HepG2 (cell line): ENCODE measurements around the gene STRADB. TPM values are rescaled to one million over a fixed set of nuclear protein-coding genes. Genes with fewer than 3 reads are reported as not detected.

ENCODE experiments used
- ATF7 ChIP-seq, 2 experiments: fragments of 450-650 bp in 1 of 2; sonication (generic) in 1 of 2; formaldehyde crosslinking in 1 of 2; IDR thresholded peaks; 2 replicates each; pipeline versions ENCODE4 v1.4.0 to v1.6.1; 2016 to 2020; ENCODE audit warnings: antibody characterized with exemption in 1 of 2, mild to moderate bottlenecking in 1 of 2, missing genetic modification reagents in 1 of 2
- CEBPG ChIP-seq: IDR thresholded peaks from 2 replicates; pipeline ENCODE4 v1.6.1; 2016
- EZH2 ChIP-seq: conservative IDR thresholded peaks from 2 replicates; pipeline ENCODE4 v1.6.1; 2012; ENCODE audit warnings: mild to moderate bottlenecking, low read depth, low read length, moderate library complexity
- FOSL2 ChIP-seq: sonication (generic); formaldehyde crosslinking; IDR thresholded peaks from 2 replicates; pipeline ENCODE4 v1.4.0; 2020; ENCODE audit warnings: missing genetic modification reagents
- IKZF1 ChIP-seq: fragments of 450-650 bp; IDR thresholded peaks from 2 replicates; pipeline ENCODE4 v1.7.1; 2016
- IRF2 ChIP-seq: IDR thresholded peaks from 2 replicates; pipeline ENCODE4 v1.6.1; 2018; ENCODE audit warnings: missing genetic modification reagents, missing compliant biosample characterization
- KLF11 ChIP-seq: IDR thresholded peaks from 2 replicates; pipeline ENCODE4 v1.6.1; 2016; ENCODE audit warnings: missing compliant biosample characterization
- KMT2B ChIP-seq: IDR thresholded peaks from 2 replicates; pipeline ENCODE4 v1.6.1; 2016; ENCODE audit warnings: missing genetic modification reagents, missing compliant biosample characterization
- NONO ChIP-seq, 2 experiments: fragments of 450-650 bp in 1 of 2; sonication (generic) in 1 of 2; formaldehyde crosslinking in 1 of 2; IDR thresholded peaks in 1 of 2; conservative IDR thresholded peaks in 1 of 2; 2 replicates each; pipeline versions ENCODE4 v1.6.1 to v1.8.0; 2017 to 2022; ENCODE audit warnings: mild to moderate bottlenecking in 1 of 2, missing genetic modification reagents in 1 of 2, moderate library complexity in 1 of 2
- POLR2G ChIP-seq: fragments of 200-400 bp; formaldehyde crosslinking; IDR thresholded peaks from 2 replicates; pipeline ENCODE4 v1.6.1; 2018; ENCODE audit warnings: mild to moderate bottlenecking, low read depth, low read length, moderate library complexity
- SRSF9 ChIP-seq: fragments of 200-400 bp; formaldehyde crosslinking; IDR thresholded peaks from 2 replicates; pipeline ENCODE4 v1.6.1; 2018; ENCODE audit warnings: borderline replicate concordance, mild to moderate bottlenecking, low read depth, low read length; ENCODE audit not compliant: insufficient read depth, poor library complexity, severe bottlenecking
- STAT5B ChIP-seq: sonication (generic); formaldehyde crosslinking; IDR thresholded peaks from 2 replicates; pipeline ENCODE4 v1.4.0; 2020; ENCODE audit warnings: missing genetic modification reagents
- TBX3 ChIP-seq: fragments of 450-650 bp; IDR thresholded peaks from 2 replicates; pipeline ENCODE4 v1.6.1; 2017; ENCODE audit warnings: antibody characterized with exemption, mild to moderate bottlenecking, inconsistent platforms, borderline replicate concordance
- USF2 ChIP-seq, 2 experiments: sonication (generic) in 1 of 2; formaldehyde crosslinking in 1 of 2; IDR thresholded peaks; 2 replicates each; pipeline versions ENCODE4 v1.5.1 to v1.6.1; 2011 to 2020; ENCODE audit warnings: borderline replicate concordance in 1 of 2, low read depth in 1 of 2, low read length in 1 of 2, mild to moderate bottlenecking in 1 of 2, missing genetic modification reagents in 1 of 2, moderate library complexity in 1 of 2
- ZFAT ChIP-seq: sonication (generic); formaldehyde crosslinking; conservative IDR thresholded peaks from 2 replicates; pipeline ENCODE4 v1.8.1; 2023; ENCODE audit warnings: missing genetic modification reagents, inconsistent platforms
- ZFP91 ChIP-seq: sonication (generic); formaldehyde crosslinking; IDR thresholded peaks from 2 replicates; pipeline ENCODE4 v1.9.0; 2022; ENCODE audit warnings: missing genetic modification reagents, mild to moderate bottlenecking, borderline replicate concordance
- ZMYM3 ChIP-seq: sonication (generic); formaldehyde crosslinking; IDR thresholded peaks from 2 replicates; pipeline ENCODE4 v1.5.1; 2020; ENCODE audit warnings: mild to moderate bottlenecking, missing genetic modification reagents
- ZNF329 ChIP-seq: sonication (generic); formaldehyde crosslinking; IDR thresholded peaks from 2 replicates; pipeline ENCODE4 v1.9.0; 2021; ENCODE audit warnings: low read depth, mild to moderate bottlenecking, missing genetic modification reagents
- ZNF614 ChIP-seq: IDR thresholded peaks from 2 replicates; pipeline ENCODE4 v1.6.1; 2018; ENCODE audit warnings: missing biosample characterization, missing genetic modification reagents, inconsistent platforms, borderline replicate concordance
- ZNF710 ChIP-seq: sonication (generic); formaldehyde crosslinking; IDR thresholded peaks from 2 replicates; pipeline ENCODE4 v1.5.0; 2020; ENCODE audit warnings: mild to moderate bottlenecking, missing genetic modification reagents, borderline replicate concordance
- ZNF746 ChIP-seq: sonication (generic); formaldehyde crosslinking; IDR thresholded peaks from 2 replicates; pipeline ENCODE4 v1.8.0; 2022; ENCODE audit warnings: mild to moderate bottlenecking, missing genetic modification reagents
- ZSCAN20 ChIP-seq: sonication (generic); formaldehyde crosslinking; IDR thresholded peaks from 2 replicates; pipeline ENCODE4 v1.4.0; 2020; ENCODE audit warnings: missing genetic modification reagents, mild to moderate bottlenecking, borderline replicate concordance
- ZSCAN31 ChIP-seq: sonication (generic); formaldehyde crosslinking; IDR thresholded peaks from 2 replicates; pipeline ENCODE4 v1.5.0; 2020; ENCODE audit warnings: low read depth, mild to moderate bottlenecking, missing genetic modification reagents
- polyA plus RNA-seq, 8 experiments: library from polyadenylated mRNA; depleted of rRNA in 3 of 8; stranded (reverse) in 7 of 8; unstranded in 1 of 8; fragments of >200 nt; fragmentation: Illumina TruSeq in 4 of 8; extraction: Trizol in 4 of 8; gene quantifications; 2 replicates each; pipeline versions ENCODE4 v1.2.1 to v1.2.3, GENCODE V29; 2011 to 2016; ENCODE audit warnings: low read depth in 4 of 8, missing spikeins in 1 of 8, mixed read lengths in 1 of 8; ENCODE audit not compliant: insufficient read depth in 1 of 8
- total RNA-seq, 5 experiments: library from RNA; depleted of rRNA; stranded (reverse); fragments of >200 nt; fragmentation: Illumina TruSeq; extraction: Trizol; gene quantifications; 2 replicates each; pipeline ENCODE4 v1.2.3, GENCODE V29; 2016; ENCODE audit warnings: low read depth in 1 of 5

STRADB gene
- total and polyA plus RNA-seq, 2 of the 13 experiments (the other 11 are each of a cell fraction or from before 2014, with no cell fraction given): 34.1 to 66.6 TPM

- TF ChIP-seq USF2 (IDR thresholded peaks at IDR 0.05; ENCODE audit: low read depth, low read length) (no peak), USF2 (CRISPR knock-in tag; IDR thresholded peaks at IDR 0.05; ENCODE audit: borderline replicate concordance) (no peak; the same call in 1 of the 2 replicates), KMT2B (CRISPR knock-in tag) (no peak), ZSCAN20 (peak; percentile 56; the same call in 1 of the 2 replicates), NONO (IDR thresholded peaks at IDR 0.05) (no peak), NONO (CRISPR knock-in tag; conservative IDR thresholded peaks at IDR 0.05) (peak; percentile 25; the same call in 1 of the 2 replicates), ZSCAN31 (CRISPR knock-in tag) (no peak; the same call in 1 of the 2 replicates), ZNF746 (no peak), ZNF710 (CRISPR knock-in tag) (no peak), CEBPG (no peak), STAT5B (no peak), ATF7 (IDR thresholded peaks at IDR 0.05) (no peak), ATF7 (CRISPR knock-in tag; IDR thresholded peaks at IDR 0.05) (no peak), IRF2 (CRISPR knock-in tag) (no peak), POLR2G (no peak), EZH2 (no peak), SRSF9 (no peak), TBX3 (no peak), FOSL2 (CRISPR knock-in tag) (peak; percentile 82), ZNF329 (CRISPR knock-in tag) (0 out of 2 replicates have a peak, but pooled peaks have one; percentile 42), ZNF614 (CRISPR knock-in tag) (no peak), IKZF1 (no peak), ZFP91 (no peak), ZFAT (CRISPR knock-in tag) (no peak), ZMYM3 (CRISPR knock-in tag) (peak; percentile 63), KLF11 (CRISPR knock-in tag) (no peak)
Observed at GRCh38 chr2:201452058-201452921, 750 bp downstream of the STRADB start (continued).
